ENCODE data around the gene KLHDC4. TPM values are rescaled to one million over a fixed set of nuclear protein-coding genes. Genes with fewer than 3 reads are reported as not detected.

Gene KLHDC4
- polyA plus RNA-seq, 1 of the 3 experiments (the other 2 are of a cell fraction) = 51.2 TPM

GRCh38 chr16:87762071-87762571 is 3.7 kb downstream of the KLHDC4 start:
- POLR2A ChIA-PET = no interaction called here
- no peak for DNase-seq
- CTCF ChIA-PET = interaction anchor here (0.7 kb wide), 1 partner anchor 60 kb away, joined by 3 read pairs; no protein-coding TSS in a partner anchor
- Histone ChIP-seq H3K27me3 (ENCODE audit: insufficient read depth) (no peaks in the 10 kb centered on the region), H2AFZ (ENCODE audit: low read depth) (no peak overlapping the region), H3K36me3 (replicated peaks in 1 of 2; ENCODE audit: control insufficient read depth in 1 of 2, insufficient read depth in 2 of 2, low read length in 1 of 2) (peaks cover 22 to 29% of the 10 kb centered on the region in 2 experiments), H3K9ac (no peak overlapping the region), H3K4me3 (ENCODE audit: low read depth in 2 of 2, low read length in 1 of 2) (no peak overlapping the region), H3K4me2 (no peak overlapping the region), H3K4me1 (ENCODE audit: control insufficient read depth in 1 of 2, insufficient read depth in 2 of 2, low read depth in 1 of 2, low read length in 1 of 2) (peaks cover 4 to 5% of the 10 kb centered on the region in 2 experiments; a peak in 1 of 4 replicates), H3K27ac (ENCODE audit: low read depth in 2 of 2, low read length in 1 of 2) (no peak overlapping the region), H3K9me3 (no peaks in the 10 kb centered on the region), H3F3A (replicated peaks; ENCODE audit: insufficient read depth) (peaks cover 9% of the 10 kb centered on the region), H3K9me2 (no peaks in the 10 kb centered on the region), H4K20me1 (ENCODE audit: insufficient read depth) (peaks cover 10% of the 10 kb centered on the region; the same call in 1 of the 2 replicates), H3K79me2 (ENCODE audit: insufficient read depth) (peaks cover 65% of the 10 kb centered on the region)
- 91% methylated on average over 14 of the region's 14 CpGs for WGBS (ENCODE audit: low lambda C conversion rate)
- no peak for TF ChIP-seq RAD21 (IDR thresholded peaks at IDR 0.05; ENCODE audit: low read length)
- no peak for TF ChIP-seq MAX (IDR thresholded peaks at IDR 0.05; ENCODE audit: low read depth)
- TF ChIP-seq NRF1 (IDR thresholded peaks at IDR 0.05; ENCODE audit: low read depth, low read length) = no peak
- TF ChIP-seq SIN3A (IDR thresholded peaks at IDR 0.05; ENCODE audit: borderline replicate concordance, low read depth, low read length) = no peak
- TF ChIP-seq EZH2phosphoT487 (IDR thresholded peaks at IDR 0.05; ENCODE audit: borderline replicate concordance, low read depth) = no peak
- no peak for TF ChIP-seq YY1 (IDR thresholded peaks at IDR 0.05; ENCODE audit: low read depth)
- TF ChIP-seq ZBTB33 (IDR thresholded peaks at IDR 0.05; ENCODE audit: borderline replicate concordance, low read depth) = no peak
- TF ChIP-seq FOXM1 (IDR thresholded peaks at IDR 0.05; ENCODE audit: low read depth) = no peak
- no peak for TF ChIP-seq TEAD4 (IDR thresholded peaks at IDR 0.05; ENCODE audit: borderline replicate concordance, insufficient read depth)
- no peak for TF ChIP-seq ELF1 (IDR thresholded peaks at IDR 0.05)
- TF ChIP-seq JUND (IDR thresholded peaks at IDR 0.05) = no peak
- no peak for TF ChIP-seq NFIC (IDR thresholded peaks at IDR 0.05; ENCODE audit: borderline replicate concordance)
- no peak for TF ChIP-seq SMC3 (IDR thresholded peaks at IDR 0.05; ENCODE audit: low read depth, low read length)
- TF ChIP-seq REST (IDR thresholded peaks at IDR 0.05; ENCODE audit: low read depth, low read length) = no peak
- no peak for TF ChIP-seq MXI1 (IDR thresholded peaks at IDR 0.05; ENCODE audit: low read depth, low read length)

All from SK-N-SH (cell line).